Activated CD8-positive, alpha-beta T cell treated with anti-CD3 and anti-CD28 coated beads for 36 hours (primary cell): Measurements from ENCODE around the gene VTN. TPM values are rescaled to one million over a fixed set of nuclear protein-coding genes. Genes with fewer than 3 reads are reported as not detected.

Experiments
- ATAC-seq: fragments of 200-7000 bp; cut with Tn5 transposase; one replicate; pipeline ENCODE4 v1.10.0; 2021; ENCODE audit warnings: mild to moderate bottlenecking, moderate library complexity
- CTCF ChIA-PET: fragments of 350-600 bp; sonication (Branson Sonifier 250); formaldehyde crosslinking; loops from one replicate; lab custom pipeline; 2021; ENCODE audit warnings: antibody characterized with exemption; lab: Charles Lee
- POLR2A ChIA-PET: fragments of 350-600 bp; sonication (Branson Sonifier 250); formaldehyde crosslinking; loops from one replicate; lab custom pipeline; 2021; ENCODE audit warnings: antibody characterized with exemption; lab: Charles Lee
- DNase-seq: peaks from one replicate; pipeline ENCODE4 v3.0.0-alpha.2; 2020
- H3K27ac Mint-ChIP-seq: one replicate; pipeline ENCODE4 v1.8.0; 2021; ENCODE audit warnings: mild to moderate bottlenecking, mixed read lengths
- H3K27me3 Mint-ChIP-seq: one replicate; pipeline ENCODE4 v1.8.0; 2021; ENCODE audit warnings: mixed read lengths
- H3K36me3 Mint-ChIP-seq: one replicate; pipeline ENCODE4 v1.8.0; 2021; ENCODE audit warnings: low read depth, mixed read lengths
- H3K4me1 Mint-ChIP-seq: one replicate; pipeline ENCODE4 v1.8.0; 2021; ENCODE audit warnings: low read depth, mixed read lengths
- H3K4me3 Mint-ChIP-seq: one replicate; pipeline ENCODE4 v1.8.0; 2021; ENCODE audit warnings: mild to moderate bottlenecking, moderate library complexity, mixed read lengths
- H3K9me3 Mint-ChIP-seq: one replicate; pipeline ENCODE4 v1.8.0; 2021; ENCODE audit warnings: mixed read lengths
- intact Hi-C: fragments of 100-400 bp; cut with micrococcal nuclease; formaldehyde crosslinking; loops from one replicate; pipeline ENCODE4 v1.10.0; 2022
- total RNA-seq, 2 experiments: library from RNA; stranded (reverse); gene quantifications; one replicate each; pipeline ENCODE4 v1.2.3, GENCODE V29; 2021
- TF ChIP-seq, protein P1 (sequence below): fragments of 200-600 bp; IDR thresholded peaks from one replicate; pipeline ENCODE4 v1.8.0; 2022; ENCODE audit warnings: antibody characterized with exemption, mild to moderate bottlenecking

VTN gene
- total RNA-seq, 2 experiments from 2014 or later: 0.11 TPM; not detected in 1

DNA sequence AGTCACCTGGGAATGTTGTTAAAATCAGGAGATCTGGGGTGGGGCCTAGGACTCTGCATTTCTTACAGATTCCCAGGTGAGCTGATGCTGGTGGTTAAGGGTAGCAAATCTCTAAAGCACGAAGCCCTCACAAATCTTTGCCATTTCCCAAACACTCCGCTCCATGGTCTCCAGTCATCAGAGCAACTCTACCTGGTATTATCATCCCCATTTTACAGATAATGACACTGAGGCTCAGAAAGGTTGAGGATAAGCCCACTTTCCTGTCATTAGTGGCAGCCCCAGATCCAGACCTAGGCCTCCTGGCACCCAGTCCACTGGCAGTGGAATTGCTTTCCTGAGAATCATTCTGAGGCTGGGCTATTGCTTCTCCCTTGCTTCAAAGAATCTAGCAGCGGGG is 27.2 kb upstream of the VTN start:
- no peaks in the 10 kb centered on the region for H3K9me3 Mint-ChIP-seq
- intact Hi-C loops: no loop called here
- H3K36me3 Mint-ChIP-seq: peaks cover 14% of the 10 kb centered on the region
- H3K27ac Mint-ChIP-seq: no peak overlapping the region
- CTCF ChIA-PET: interaction anchor here (2.3 kb wide), 1 partner anchor 19 kb away, joined by 8 read pairs; no protein-coding TSS in a partner anchor
- H3K4me1 Mint-ChIP-seq: no peaks in the 10 kb centered on the region
- TF ChIP-seq, protein P1, sequence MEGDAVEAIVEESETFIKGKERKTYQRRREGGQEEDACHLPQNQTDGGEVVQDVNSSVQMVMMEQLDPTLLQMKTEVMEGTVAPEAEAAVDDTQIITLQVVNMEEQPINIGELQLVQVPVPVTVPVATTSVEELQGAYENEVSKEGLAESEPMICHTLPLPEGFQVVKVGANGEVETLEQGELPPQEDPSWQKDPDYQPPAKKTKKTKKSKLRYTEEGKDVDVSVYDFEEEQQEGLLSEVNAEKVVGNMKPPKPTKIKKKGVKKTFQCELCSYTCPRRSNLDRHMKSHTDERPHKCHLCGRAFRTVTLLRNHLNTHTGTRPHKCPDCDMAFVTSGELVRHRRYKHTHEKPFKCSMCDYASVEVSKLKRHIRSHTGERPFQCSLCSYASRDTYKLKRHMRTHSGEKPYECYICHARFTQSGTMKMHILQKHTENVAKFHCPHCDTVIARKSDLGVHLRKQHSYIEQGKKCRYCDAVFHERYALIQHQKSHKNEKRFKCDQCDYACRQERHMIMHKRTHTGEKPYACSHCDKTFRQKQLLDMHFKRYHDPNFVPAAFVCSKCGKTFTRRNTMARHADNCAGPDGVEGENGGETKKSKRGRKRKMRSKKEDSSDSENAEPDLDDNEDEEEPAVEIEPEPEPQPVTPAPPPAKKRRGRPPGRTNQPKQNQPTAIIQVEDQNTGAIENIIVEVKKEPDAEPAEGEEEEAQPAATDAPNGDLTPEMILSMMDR: no peak
- POLR2A ChIA-PET: interaction anchor here (1.9 kb wide), 1 partner anchor 9 kb away, joined by 5 read pairs; the partner anchor contains the start of gene SLC46A1
- ATAC-seq (no peak), DNase-seq (no peak)
- no peaks in the 10 kb centered on the region for H3K27me3 Mint-ChIP-seq
- H3K4me3 Mint-ChIP-seq: no peak overlapping the region

DNA sequence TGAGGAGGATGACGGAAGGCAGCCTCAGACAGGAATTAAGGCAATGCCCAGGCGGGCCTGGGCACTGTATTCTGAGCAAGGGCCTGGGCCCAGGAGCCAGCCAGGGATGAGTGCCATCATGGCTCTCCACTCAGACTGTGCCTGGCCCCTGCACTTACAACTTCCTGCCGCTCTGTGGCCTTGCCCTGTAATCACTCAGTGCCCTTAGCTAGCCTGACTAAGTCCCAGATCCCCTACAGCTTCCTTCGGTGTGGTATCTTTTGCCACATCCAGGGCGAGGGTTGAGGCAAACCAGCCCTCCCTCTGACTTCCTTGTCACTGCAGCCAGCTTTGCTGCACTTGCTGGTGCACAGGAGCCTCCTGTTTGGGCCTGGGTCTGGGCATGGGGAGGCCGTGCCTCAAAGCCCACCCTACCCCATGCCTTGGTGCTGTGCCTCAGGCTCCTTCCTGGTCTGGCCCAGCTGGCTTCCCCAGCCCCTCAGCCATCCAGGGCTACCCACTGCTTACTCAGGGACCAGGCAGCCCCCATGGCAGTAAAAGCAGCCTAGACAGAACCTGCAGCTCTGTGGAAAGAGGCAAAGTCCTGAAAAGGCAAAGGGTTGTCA is 26.6 kb upstream of the VTN start:
- no peak for ATAC-seq
- DNase-seq: no peak
- CTCF ChIA-PET: interaction anchor here (2.3 kb wide), 1 partner anchor 20 kb away, joined by 8 read pairs; no protein-coding TSS in a partner anchor

DNA sequence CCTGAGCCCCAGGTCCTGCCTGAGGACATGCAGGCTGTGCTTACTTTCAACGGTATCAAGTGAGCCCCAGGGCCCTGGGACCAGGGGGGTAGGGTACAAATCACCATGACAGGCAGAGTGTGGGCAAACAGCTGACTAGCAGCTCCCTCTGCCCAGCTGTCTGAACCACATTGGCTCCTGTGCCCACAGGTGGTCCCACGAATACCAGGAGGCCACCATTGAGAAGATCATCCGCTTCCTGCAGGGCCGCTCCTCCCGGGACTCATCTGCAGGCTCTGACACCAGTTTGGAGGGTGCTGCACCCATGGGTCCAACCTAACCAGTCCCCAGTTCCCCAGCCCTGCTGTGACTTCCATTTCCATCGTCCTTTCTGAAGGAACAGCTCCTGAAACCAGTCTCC is 25.9 kb upstream of the VTN start:
- Mint-ChIP-seq H3K36me3 (peaks cover 15% of the 10 kb centered on the region), H3K9me3 (no peaks in the 10 kb centered on the region), H3K4me3 (no peak overlapping the region), H3K27ac (no peak overlapping the region), H3K27me3 (no peaks in the 10 kb centered on the region), H3K4me1 (no peaks in the 10 kb centered on the region)
- ChIA-PET CTCF (interaction anchor here (2.3 kb wide), 1 partner anchor 20 kb away, joined by 8 read pairs; no protein-coding TSS in a partner anchor), POLR2A (interaction anchor here (1.3 to 1.9 kb wide), 3 partner anchors 8 to 15 kb away, joined by 3 to 5 read pairs (median 3); partner anchors contain the start of gene SLC46A1)
- intact Hi-C loops: no loop called here
- ATAC-seq: no peak
- TF ChIP-seq, protein P1: no peak
- no peak for DNase-seq

More for the DNA sequence above, 26.6 kb upstream of the VTN start:
- POLR2A ChIA-PET: interaction anchor here (1.3 to 1.9 kb wide), 3 partner anchors 8 to 14 kb away, joined by 3 to 5 read pairs (median 3); partner anchors contain the start of gene SLC46A1
- Mint-ChIP-seq H3K27ac (no peak overlapping the region), H3K36me3 (peaks cover 15% of the 10 kb centered on the region), H3K27me3 (no peaks in the 10 kb centered on the region), H3K9me3 (no peaks in the 10 kb centered on the region), H3K4me3 (no peak overlapping the region), H3K4me1 (no peaks in the 10 kb centered on the region)
- TF ChIP-seq, protein P1: no peak
- intact Hi-C loops: no loop called here

DNA sequence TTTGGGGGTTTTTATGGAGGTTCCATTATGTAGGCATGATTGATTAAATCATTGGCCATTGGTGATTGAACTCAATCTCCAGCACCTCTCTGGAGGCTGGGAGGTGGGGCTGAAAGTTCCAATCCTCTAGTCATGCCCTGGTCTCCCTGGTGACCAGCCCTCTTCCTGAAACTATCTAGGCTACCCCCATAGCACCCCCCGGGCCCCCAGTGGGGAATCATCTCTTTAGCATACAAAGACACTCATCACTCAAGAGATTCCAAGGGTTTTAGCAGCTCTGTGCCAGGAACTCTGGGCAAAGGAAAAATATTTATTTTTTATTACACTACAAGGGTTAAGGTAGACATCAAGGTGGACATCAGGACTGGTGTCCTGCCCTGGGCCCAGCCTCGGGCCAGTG is 25.3 kb upstream of the VTN start:
- Mint-ChIP-seq H3K36me3 (peaks cover 17% of the 10 kb centered on the region), H3K27ac (no peak overlapping the region), H3K9me3 (no peaks in the 10 kb centered on the region), H3K4me1 (no peaks in the 10 kb centered on the region), H3K4me3 (no peak overlapping the region), H3K27me3 (no peaks in the 10 kb centered on the region)
- DNase-seq: no peak
- ChIA-PET CTCF (interaction anchor here (2.3 kb wide), 1 partner anchor 21 kb away, joined by 8 read pairs; no protein-coding TSS in a partner anchor), POLR2A (interaction anchor here (1.3 to 1.5 kb wide), 2 partner anchors 9 to 15 kb away, joined by 3 read pairs; no protein-coding TSS in a partner anchor)
- intact Hi-C loops: no loop called here
- TF ChIP-seq, protein P1: no peak
- no peak for ATAC-seq
